WTC11 (cell line): Measurements from ENCODE around the gene KIAA0930.

Source experiments
- AFF4 ChIP-seq: sonication (generic); formaldehyde crosslinking; IDR thresholded peaks from 2 replicates; pipeline ENCODE4 v1.8.1; 2023; ENCODE audit warnings: mild to moderate bottlenecking, missing genetic modification reagents, borderline replicate concordance
- CREM ChIP-seq: sonication (generic); formaldehyde crosslinking; IDR thresholded peaks from 2 replicates; pipeline ENCODE4 v1.8.1; 2022; ENCODE audit warnings: mild to moderate bottlenecking, missing genetic modification reagents, moderate library complexity
- CTCF ChIP-seq: fragments of 200-600 bp; IDR thresholded peaks from 2 replicates; pipeline ENCODE4 v1.8.0; 2022; ENCODE audit warnings: antibody characterized with exemption
- E2F1 ChIP-seq: sonication (generic); formaldehyde crosslinking; IDR thresholded peaks from 2 replicates; pipeline ENCODE4 v1.8.0; 2022; ENCODE audit warnings: mild to moderate bottlenecking, missing genetic modification reagents
- MAX ChIP-seq: sonication (generic); formaldehyde crosslinking; IDR thresholded peaks from 2 replicates; pipeline ENCODE4 v1.8.0; 2022; ENCODE audit warnings: mild to moderate bottlenecking, missing genetic modification reagents
- NR2C2 ChIP-seq: sonication (generic); formaldehyde crosslinking; IDR thresholded peaks from 2 replicates; pipeline ENCODE4 v1.8.0; 2022; ENCODE audit warnings: mild to moderate bottlenecking, missing genetic modification reagents
- TCF7 ChIP-seq: sonication (generic); formaldehyde crosslinking; IDR thresholded peaks from 2 replicates; pipeline ENCODE4 v1.8.0; 2022; ENCODE audit warnings: mild to moderate bottlenecking, low read depth, missing genetic modification reagents, moderate library complexity
- ZNF138 ChIP-seq: sonication (generic); formaldehyde crosslinking; conservative IDR thresholded peaks from 2 replicates; pipeline ENCODE4 v1.8.1; 2022; ENCODE audit warnings: mild to moderate bottlenecking, moderate library complexity, missing genetic modification reagents

GRCh38 chr22:45224331-45224730 is 16.4 kb downstream of the KIAA0930 start:
- no peak for TF ChIP-seq CTCF
- no peak for TF ChIP-seq MAX (CRISPR knock-in tag)
- TF ChIP-seq AFF4 (CRISPR knock-in tag), result no peak
- no peak for TF ChIP-seq NR2C2 (CRISPR knock-in tag)
- TF ChIP-seq TCF7, result no peak
- no peak for TF ChIP-seq E2F1
- no peak for TF ChIP-seq CREM (CRISPR knock-in tag)
- TF ChIP-seq ZNF138, result no peak
